Measurements from ENCODE around the gene MAP3K15. TPM values are rescaled to one million over a fixed set of nuclear protein-coding genes. Genes with fewer than 3 reads are reported as not detected.
A peak's percentile ranks its signal among the peaks of the same experiment; 100 is the strongest.
"Not testable (repeated sequence)": the region's sequence is repeated elsewhere in the genome, so short reads cannot be mapped to it uniquely, and the experiment has no call there.

Gene MAP3K15
- total and polyA plus RNA-seq, 10 donors, result 0.86 to 11.3 (median 7.1) TPM

DNA sequence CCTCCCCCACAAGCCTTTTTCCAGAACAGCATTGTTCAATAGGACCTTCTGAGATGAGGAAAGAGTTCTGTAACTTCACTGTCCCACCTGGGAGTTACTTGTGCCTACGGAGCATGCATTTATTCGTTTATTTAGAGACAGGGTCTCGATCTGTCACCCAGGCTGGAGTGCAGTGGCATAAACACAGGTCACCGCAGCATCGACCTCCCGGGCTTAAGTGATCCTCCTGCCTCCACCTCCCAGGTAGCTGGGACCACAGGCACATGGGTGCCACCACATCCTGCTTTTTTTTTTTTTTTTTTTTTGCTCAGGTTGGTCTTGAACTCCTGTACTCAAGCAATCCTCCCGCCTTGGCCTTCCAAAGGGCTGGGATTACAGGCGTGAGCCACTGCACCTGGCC lies 2.9 kb downstream of the MAP3K15 start:
- no peaks in the 10 kb centered on the region for H3K36me3 ChIP-seq
- no peak overlapping the region for H3K27ac ChIP-seq
- H3K9me3 ChIP-seq, result peaks cover 0 to 5% (median 0%) of the 10 kb centered on the region in 8 donors
- 87 to 95% (median 90%) methylated on average over 8 of the region's 8 CpGs for WGBS, 5 donors
- TF ChIP-seq POLR2A (IDR thresholded peaks at IDR 0.05), result no peak
- TF ChIP-seq, protein P1, sequence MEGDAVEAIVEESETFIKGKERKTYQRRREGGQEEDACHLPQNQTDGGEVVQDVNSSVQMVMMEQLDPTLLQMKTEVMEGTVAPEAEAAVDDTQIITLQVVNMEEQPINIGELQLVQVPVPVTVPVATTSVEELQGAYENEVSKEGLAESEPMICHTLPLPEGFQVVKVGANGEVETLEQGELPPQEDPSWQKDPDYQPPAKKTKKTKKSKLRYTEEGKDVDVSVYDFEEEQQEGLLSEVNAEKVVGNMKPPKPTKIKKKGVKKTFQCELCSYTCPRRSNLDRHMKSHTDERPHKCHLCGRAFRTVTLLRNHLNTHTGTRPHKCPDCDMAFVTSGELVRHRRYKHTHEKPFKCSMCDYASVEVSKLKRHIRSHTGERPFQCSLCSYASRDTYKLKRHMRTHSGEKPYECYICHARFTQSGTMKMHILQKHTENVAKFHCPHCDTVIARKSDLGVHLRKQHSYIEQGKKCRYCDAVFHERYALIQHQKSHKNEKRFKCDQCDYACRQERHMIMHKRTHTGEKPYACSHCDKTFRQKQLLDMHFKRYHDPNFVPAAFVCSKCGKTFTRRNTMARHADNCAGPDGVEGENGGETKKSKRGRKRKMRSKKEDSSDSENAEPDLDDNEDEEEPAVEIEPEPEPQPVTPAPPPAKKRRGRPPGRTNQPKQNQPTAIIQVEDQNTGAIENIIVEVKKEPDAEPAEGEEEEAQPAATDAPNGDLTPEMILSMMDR (IDR thresholded peaks at IDR 0.05 in 8 of 11, conservative IDR thresholded peaks at IDR 0.05 in 3 of 11), result no peak
- no peak for TF ChIP-seq POLR2AphosphoS5 (IDR thresholded peaks at IDR 0.05)
- peaks cover 0 to 22% (median 5%) of the 10 kb centered on the region in 7 donors for H3K27me3 ChIP-seq (replicated peaks in 1 of 7)
- peak; percentile 16 for DNase-seq
- H3K4me1 ChIP-seq, result peaks cover 0 to 10% (median 5%) of the 10 kb centered on the region in 6 donors
- intact Hi-C loops (cut with DNase I; ENCODE audit: low total_unique reads), result no loop called here
- no peak overlapping the region for H3K4me3 ChIP-seq

DNA sequence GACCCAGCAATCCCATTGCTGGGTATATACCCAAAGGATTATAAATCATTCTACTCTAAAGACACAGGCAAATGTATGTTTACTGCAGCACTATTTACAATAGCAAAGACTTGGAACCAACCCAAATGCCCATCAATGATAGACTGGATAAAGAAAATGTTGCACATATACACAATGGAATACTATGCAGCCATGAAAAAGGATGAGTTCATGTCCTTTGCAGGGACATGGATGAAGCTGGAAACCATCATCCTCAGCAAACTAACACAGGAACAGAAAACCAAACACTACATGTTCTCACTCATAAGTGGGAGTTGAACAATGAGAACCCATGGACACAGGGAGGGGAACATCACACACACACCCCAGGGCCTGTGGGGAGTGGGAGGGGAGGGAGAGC lies 3.5 kb downstream of the MAP3K15 start:
- intact Hi-C loops (cut with DNase I; ENCODE audit: low total_unique reads); H3K4me1 ChIP-seq; H3K4me3 ChIP-seq; H3K36me3 ChIP-seq; H3K27ac ChIP-seq; H3K9me3 ChIP-seq: not testable (repeated sequence)
- H3K27me3 ChIP-seq (replicated peaks in 1 of 7), result peaks cover 0 to 21% (median 5%) of the 10 kb centered on the region in 7 donors
- peak; percentile 9 for DNase-seq

DNA sequence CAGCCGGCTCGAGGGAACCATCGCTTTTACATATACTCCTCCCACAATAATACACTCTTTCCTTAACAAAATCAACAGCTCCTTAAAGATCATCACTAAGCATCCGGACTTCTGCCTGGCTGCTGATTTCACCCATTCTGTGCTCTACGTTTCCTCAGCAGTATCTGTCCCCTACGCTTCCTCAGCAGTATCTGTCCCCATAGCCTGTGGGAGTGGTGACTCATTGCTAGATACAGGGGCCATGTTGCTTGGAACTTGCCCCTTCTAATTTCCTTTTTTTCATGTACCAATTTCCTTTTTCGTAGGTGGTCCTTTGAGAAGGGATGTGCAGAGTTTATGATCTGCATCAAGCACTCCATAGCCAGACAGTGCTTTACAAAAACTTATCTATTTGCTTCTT lies 18.6 kb downstream of the MAP3K15 start:
- intact Hi-C loops (cut with DNase I; ENCODE audit: low total_unique reads), result no loop called here
- no peak for TF ChIP-seq POLR2AphosphoS5 (IDR thresholded peaks at IDR 0.05)
- H3K27me3 ChIP-seq (replicated peaks in 1 of 7), result no peaks in the 10 kb centered on the region
- H3K4me3 ChIP-seq, result no peak overlapping the region
- no peak for DNase-seq
- H3K27ac ChIP-seq, result no peak overlapping the region
- H3K9me3 ChIP-seq, result no peaks in the 10 kb centered on the region
- no peaks in the 10 kb centered on the region for H3K36me3 ChIP-seq
- no peaks in the 10 kb centered on the region for H3K4me1 ChIP-seq
- 61 to 86% (median 74%) methylated on average over 7 of the region's 7 CpGs for WGBS, 5 donors

DNA sequence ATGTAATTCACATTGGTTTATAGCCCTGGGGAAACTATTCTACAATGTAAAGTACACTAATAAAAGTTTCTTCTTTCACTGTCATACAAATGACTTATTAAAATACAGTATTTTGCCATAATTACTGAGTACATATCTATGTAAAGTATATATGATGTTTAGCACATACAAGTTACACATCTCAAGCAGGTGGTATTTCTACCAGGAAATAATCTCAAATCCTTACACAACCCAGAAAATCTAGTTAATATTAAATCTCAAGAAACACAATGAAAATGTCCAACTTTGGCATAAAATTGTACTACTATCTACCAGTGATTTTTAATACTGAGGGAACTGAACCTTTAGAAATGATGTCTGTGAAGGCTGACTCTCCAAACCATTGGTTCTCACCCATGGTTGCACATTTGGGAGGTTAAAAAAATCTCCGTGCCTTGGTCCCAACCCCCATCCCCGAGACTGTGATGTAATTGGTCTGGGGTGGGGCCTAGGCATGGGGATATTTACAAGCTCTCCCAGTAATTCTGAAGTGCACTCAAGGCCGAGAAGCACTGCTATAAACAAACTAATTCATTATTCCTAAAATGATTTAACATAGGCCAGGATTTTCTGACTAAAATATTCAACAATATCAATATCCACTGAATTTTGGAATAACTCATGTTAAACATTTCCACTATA lies 27.6 kb downstream of the MAP3K15 start:
- no peaks in the 10 kb centered on the region for H3K9me3 ChIP-seq
- no peak for DNase-seq
- no peak overlapping the region for H3K27ac ChIP-seq
- no peaks in the 10 kb centered on the region for H3K27me3 ChIP-seq (replicated peaks in 1 of 7)
- WGBS, 5 donors, result 60 to 85% (median 63%) methylated on average over 2 to 3 of the region's 3 CpGs
- H3K4me1 ChIP-seq, result no peaks in the 10 kb centered on the region
- no peak for TF ChIP-seq POLR2A (IDR thresholded peaks at IDR 0.05)
- TF ChIP-seq, protein P1 (IDR thresholded peaks at IDR 0.05 in 8 of 11, conservative IDR thresholded peaks at IDR 0.05 in 3 of 11), result no peak
- no peak for TF ChIP-seq POLR2AphosphoS5 (IDR thresholded peaks at IDR 0.05)
- H3K4me3 ChIP-seq, result no peak overlapping the region
- no peaks in the 10 kb centered on the region for H3K36me3 ChIP-seq
- intact Hi-C loops (cut with DNase I; ENCODE audit: low total_unique reads), result no loop called here

DNA sequence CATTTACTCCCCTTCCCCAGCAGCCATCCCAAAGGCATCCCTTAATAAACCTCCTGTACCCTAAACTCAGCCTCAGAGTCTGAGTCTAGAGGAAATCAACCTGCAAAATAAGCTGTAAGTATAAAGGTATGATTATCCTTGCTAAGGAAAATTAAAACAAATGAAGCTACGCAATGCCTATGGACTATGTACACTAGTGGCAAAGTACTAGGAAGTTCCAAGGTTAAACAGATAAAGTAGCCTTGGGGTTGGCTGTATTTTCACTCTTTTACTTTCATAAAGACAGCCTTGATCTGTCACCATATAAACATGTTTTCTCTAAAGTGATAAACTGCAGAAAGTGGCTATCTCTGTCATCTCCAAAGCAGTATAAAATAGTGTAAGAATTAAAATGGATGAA lies 35.9 kb downstream of the MAP3K15 start:
- Histone ChIP-seq H3K4me1 (no peaks in the 10 kb centered on the region), H3K27me3 (replicated peaks in 1 of 7) (no peaks in the 10 kb centered on the region), H3K9me3 (no peaks in the 10 kb centered on the region), H3K27ac (peak overlapping the region in 4 of 8 donors; percentile 29 to 63 (median 46)), H3K4me3 (no peak overlapping the region), H3K36me3 (no peaks in the 10 kb centered on the region)
- intact Hi-C loops (cut with DNase I; ENCODE audit: low total_unique reads), result no loop called here
- DNase-seq, result no peak
- TF ChIP-seq POLR2A (IDR thresholded peaks at IDR 0.05), result no peak
- no peak for TF ChIP-seq POLR2AphosphoS5 (IDR thresholded peaks at IDR 0.05)
- TF ChIP-seq, protein P1 (IDR thresholded peaks at IDR 0.05 in 8 of 11, conservative IDR thresholded peaks at IDR 0.05 in 3 of 11), result no peak
- whole genome bisulfite sequencing, 5 donors, result 68 to 82% (median 74%) methylated on average over 1 of the region's 1 CpG

DNA sequence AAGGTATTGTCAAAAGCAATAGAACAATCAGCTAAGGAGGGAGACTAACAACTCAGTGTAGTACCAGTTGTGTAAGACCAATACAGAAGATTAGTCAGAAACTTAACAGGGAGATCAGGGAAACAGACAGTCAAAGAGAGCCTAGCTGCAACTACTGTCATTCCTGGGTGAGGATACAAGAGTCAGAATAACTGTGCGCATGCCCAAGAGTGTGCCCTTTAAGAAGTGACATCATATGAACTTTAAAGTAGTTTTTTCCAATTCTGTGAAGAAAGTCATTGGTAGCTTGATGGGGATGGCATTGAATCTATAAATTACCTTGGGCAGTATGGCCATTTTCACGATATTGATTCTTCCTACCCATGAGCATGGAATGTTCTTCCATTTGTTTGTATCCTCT lies 46.9 kb downstream of the MAP3K15 start:
- H3K27me3 ChIP-seq (replicated peaks in 1 of 7); H3K4me1 ChIP-seq; H3K4me3 ChIP-seq; H3K27ac ChIP-seq; intact Hi-C loops (cut with DNase I; ENCODE audit: low total_unique reads); H3K36me3 ChIP-seq; DNase-seq: not testable (repeated sequence)
- peaks cover 0 to 17% (median 0%) of the 10 kb centered on the region in 8 donors for H3K9me3 ChIP-seq
- 78 to 100% (median 98%) methylated on average over 1 to 2 of the region's 2 CpGs for WGBS, 5 donors

All from spleen (tissue), 11 donors.